Activated T-cell treated with anti-CD3 and anti-CD28 coated beads for 24 hours (primary cell): ENCODE measurements around the gene C11orf52.
A peak's percentile ranks its signal among the peaks of the same experiment; 100 is the strongest.
"Not testable (repeated sequence)": the region's sequence is repeated elsewhere in the genome, so short reads cannot be mapped to it uniquely, and the experiment has no call there.

Experiments used
- DNase-seq: peaks from one replicate; pipeline ENCODE4 v3.0.0-alpha.2; 2020; ENCODE audit warnings: low read depth

Gene C11orf52

GRCh38 chr11:111918390-111919256, at the start of gene C11orf52:
TSS of gene C11orf52 (plus strand) at chr11:111918913. CDS start at chr11:111918973, 60 bp downstream.
- DNase-seq: no peak

- no peak for DNase-seq
Observed at GRCh38 chr11:111870113-111870512, 48.6 kb upstream of the C11orf52 start.

GRCh38 chr11:111870522-111870885, 48.2 kb upstream of the C11orf52 start:
- no peak for DNase-seq

GRCh38 chr11:111870886-111871692, 47.6 kb upstream of the C11orf52 start, which contains the start of gene ALG9:
TSS of gene ALG9 (minus strand) at chr11:111871581. CDS start at chr11:111871482, 99 bp downstream.
- DNase-seq: peak; percentile 86

GRCh38 chr11:111871693-111872161, 47.0 kb upstream of the C11orf52 start:
- DNase-seq: no peak

- no peak for DNase-seq
Observed at GRCh38 chr11:111878385-111878848, 40.3 kb upstream of the C11orf52 start.

GRCh38 chr11:111878849-111879636, 39.7 kb upstream of the C11orf52 start, which contains the start of the genes CFAP68 and FDXACB1:
TSS of gene CFAP68 (plus strand) at chr11:111879541. CDS start at chr11:111879561, 20 bp downstream.
TSS of gene FDXACB1 (minus strand) at chr11:111879165. CDS start at chr11:111879132, 33 bp downstream.
- DNase-seq: peak; percentile 93

GRCh38 chr11:111879637-111879960, 39.1 kb upstream of the C11orf52 start:
- DNase-seq: no peak

- no peak for DNase-seq
Observed at GRCh38 chr11:111882202-111882601, 36.5 kb upstream of the C11orf52 start.

- not testable (repeated sequence) for DNase-seq
Observed at GRCh38 chr11:111885053-111885452, 33.7 kb upstream of the C11orf52 start.

- no peak for DNase-seq
Observed at GRCh38 chr11:111886032-111886431, 32.7 kb upstream of the C11orf52 start.

- DNase-seq: no peak
Observed at GRCh38 chr11:111886844-111887243, 31.9 kb upstream of the C11orf52 start.

GRCh38 chr11:111905411-111905810, 13.3 kb upstream of the C11orf52 start:
- no peak for DNase-seq

GRCh38 chr11:111906680-111907079, 12.0 kb upstream of the C11orf52 start:
- DNase-seq: no peak

- no peak for DNase-seq
Observed at GRCh38 chr11:111908639-111909305, 9.9 kb upstream of the C11orf52 start.

GRCh38 chr11:111909378-111909777, 9.3 kb upstream of the C11orf52 start:
- DNase-seq: no peak

- no peak for DNase-seq
Observed at GRCh38 chr11:111910676-111911562, 7.8 kb upstream of the C11orf52 start.

GRCh38 chr11:111911563-111912401, 6.9 kb upstream of the C11orf52 start, which contains the start of gene CRYAB:
TSS of gene CRYAB (minus strand) at chr11:111911770. CDS start at chr11:111911724, 46 bp downstream.
- DNase-seq: no peak

- DNase-seq: no peak
Observed at GRCh38 chr11:111912535-111912934, 6.2 kb upstream of the C11orf52 start, which contains the start of gene HSPB2. TSS of gene HSPB2 (plus strand) at chr11:111912734. CDS start at chr11:111912830, 96 bp downstream.
